Stimulated activated CD8-positive, alpha-beta memory T cell treated with anti-CD3 and anti-CD28 coated beads, Interleukin-7, amount 100 ng/mL, for 24 hours (primary cell): ENCODE results near the gene MAST3.
A peak's percentile ranks its signal among the peaks of the same experiment; 100 is the strongest.
"Not testable (repeated sequence)": the region's sequence is repeated elsewhere in the genome, so short reads cannot be mapped to it uniquely, and the experiment has no call there.

Experiments
- DNase-seq: peaks from one replicate; pipeline ENCODE4 v3.0.0-alpha.2; 2020; ENCODE audit warnings: low read depth

MAST3 gene

DNA sequence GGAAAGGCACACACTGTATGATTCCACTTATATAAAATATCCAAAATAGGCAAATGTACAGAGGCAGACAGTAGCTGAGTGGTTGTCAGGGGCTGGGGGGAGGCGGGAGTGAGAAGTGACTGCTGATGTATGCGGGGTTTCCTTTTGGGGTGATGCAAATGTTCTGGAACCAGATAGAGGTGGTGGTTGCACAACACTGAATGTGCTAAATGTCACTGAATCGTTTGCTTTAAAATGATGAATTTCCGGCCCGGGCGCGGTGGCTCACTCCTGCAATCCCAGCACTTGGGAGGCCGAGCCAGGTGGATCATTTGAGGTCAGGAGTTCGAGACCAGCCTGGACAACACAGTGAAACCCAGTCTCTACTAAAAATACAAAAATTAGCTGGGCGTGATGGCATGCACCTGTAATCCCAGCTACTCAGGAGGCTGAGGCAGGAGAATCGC is 8.5 kb upstream of the MAST3 start:
- peak; percentile 37 for DNase-seq

DNA sequence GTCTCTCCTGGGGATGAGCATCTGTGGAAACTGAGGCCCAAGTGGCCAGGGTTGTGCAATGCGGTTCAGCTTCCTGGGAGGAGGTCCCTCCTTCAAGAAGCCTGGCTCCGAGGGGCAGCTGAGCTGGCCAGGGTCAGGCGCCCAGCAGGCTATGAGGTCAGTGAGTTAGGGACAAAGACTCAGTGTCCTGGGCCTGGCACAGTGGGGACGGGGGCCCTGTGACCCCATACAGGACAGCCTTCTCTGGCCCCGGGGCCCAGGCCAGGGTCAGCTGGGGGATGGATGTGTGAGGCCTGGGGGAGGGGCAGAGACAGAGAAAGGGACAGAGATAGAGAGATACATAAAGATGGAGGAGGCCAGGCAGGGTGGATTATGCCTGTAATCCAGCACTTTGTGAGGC is 7.9 kb upstream of the MAST3 start:
- no peak for DNase-seq

DNA sequence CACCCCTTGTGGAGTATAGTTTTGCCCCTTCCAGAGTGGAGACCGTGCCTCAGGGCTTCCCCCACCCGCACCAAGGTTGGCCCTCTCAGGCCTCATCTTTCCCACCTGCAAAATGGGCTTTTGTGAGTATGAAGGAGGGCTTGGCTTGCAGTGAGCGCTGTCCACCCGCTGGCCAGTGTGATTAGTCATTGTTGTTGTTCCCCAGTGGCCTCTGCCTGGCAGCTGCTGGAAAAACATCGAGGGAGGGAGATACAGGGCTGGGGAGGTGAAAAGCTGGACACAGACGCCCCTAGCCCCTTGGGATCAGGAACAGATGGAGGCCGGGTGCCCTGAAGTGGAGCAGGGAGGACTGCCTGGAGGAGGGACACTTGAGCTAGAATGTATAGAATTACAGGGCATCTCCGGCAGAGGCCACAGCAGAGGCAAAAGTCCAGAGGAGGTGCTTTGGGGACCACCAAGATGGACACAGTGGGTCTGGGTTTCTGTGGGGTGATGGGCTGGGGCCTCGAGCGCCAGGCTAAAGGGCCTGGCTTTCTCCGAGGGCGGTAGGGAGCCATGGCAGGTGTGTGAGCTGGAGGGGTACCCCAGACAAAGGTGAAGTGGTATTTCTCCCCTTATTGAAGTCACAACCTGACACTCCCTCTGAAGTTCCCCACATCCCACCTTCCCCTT is 6.9 kb upstream of the MAST3 start:
- DNase-seq: no peak

DNA sequence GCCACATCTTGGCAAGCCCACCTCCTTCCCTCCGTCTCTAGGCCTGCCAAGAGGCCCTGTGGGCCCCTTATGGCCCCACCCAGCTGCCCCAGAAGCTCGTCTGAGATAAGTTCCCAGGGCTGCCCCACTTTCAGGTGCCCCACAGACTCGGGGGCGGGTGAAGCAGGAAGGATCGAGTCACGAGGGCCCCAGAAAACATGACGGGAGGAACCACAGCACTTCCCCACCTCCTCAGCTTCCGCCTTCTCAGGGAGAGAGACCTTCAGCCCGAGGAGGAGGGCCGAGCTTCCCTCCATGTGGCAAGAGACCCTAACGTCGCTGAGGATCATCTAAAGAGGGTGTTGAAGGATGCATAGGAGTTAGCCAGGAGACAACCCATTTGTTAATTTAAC is 6.4 kb upstream of the MAST3 start:
- DNase-seq: peak; percentile 64

DNA sequence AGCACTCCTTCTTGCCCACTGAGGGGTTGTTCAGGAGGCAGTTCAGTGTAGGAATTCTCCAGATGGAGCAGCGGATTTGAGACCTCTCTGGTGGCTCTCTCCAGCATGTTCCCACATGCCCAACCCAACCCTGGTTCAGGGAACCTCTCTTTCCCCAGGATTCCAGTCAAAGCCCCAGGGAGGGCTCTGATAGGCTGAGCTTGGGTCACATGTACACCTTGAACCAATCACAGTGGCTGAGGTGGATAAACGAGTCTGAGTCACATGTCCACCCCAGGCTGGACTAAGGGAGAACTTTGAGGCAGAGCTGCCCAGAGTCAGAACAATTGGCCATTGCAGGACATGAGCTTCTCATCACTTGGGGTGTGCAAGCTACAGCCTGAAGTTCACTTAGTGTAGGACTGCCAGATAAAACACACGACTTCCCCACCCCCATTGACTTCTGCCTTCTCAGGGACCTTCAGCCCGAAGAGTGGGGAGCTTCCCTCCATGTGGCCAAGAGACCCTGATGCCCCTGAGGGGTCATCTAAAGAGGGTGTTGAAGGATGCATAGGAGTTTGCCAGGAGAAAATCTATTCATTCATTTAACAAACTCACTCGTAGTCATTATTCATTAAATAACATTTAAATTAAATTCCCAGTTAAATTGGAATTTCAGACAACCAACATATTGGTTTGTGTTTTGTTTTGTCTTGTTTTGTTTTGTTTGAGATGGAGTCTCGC is 4.0 kb upstream of the MAST3 start:
- DNase-seq: no peak

DNA sequence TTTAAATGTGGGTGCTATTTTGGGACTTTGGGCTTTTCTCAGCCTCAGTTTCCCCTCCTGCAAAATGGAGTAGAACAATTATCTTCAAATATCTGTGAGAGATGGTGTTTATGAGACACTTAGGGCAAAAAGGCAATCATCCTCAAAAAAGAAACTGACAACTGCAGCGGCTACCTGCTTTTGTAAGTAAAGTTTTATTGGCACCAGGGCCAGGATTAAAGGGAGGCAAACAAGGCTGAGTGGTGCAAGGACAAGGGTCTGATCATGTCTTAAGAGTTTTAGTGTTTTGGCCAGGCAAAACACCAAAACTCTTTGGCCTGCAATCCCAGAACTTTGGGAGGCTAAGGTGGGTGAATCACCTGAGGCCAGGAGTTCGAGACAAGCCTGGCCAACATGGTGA is 1.3 kb upstream of the MAST3 start:
- no peak for DNase-seq

DNA sequence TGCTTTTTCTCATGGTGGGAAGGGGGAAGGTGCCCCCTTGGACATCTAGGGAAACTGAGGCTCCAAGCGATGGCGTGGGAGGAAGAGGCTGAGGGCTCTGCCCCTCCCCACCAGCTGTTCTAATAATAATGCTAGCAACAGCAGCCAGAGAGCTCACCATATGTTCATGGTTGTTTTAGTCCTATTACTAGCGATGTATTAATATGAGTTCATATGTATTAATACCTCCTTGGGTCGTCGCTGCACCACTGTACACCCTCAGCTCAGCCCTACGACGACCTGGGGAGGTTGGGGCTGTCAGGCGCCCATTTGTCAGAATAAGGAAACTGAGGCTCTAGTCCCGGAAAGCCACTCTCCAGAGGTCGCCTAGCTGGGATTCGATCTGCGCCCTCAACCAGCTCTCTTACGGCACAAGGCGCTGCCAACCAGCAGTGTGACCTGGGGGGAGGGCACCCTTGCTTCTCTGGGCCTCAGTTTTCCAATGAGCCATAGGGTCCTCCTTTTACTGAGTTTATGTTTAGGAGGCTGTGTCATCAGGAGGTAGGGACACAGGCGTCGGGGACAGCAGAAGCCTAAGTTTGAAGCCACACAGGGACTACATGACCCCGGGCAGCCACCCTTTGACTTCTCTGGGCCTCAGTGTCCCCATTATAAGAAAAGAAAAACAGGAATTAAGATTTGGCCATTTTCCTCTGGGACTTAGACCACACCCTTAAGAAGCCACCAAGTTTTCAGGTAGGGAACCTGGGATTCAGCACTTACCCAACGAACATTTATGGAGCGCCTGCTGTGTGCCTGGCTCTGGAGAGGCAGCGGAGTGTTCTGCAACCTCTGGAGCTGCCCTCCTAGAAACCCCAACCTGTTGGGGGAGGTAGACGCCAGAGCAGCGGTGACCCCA is 664 bp downstream of the MAST3 start:
- no peak for DNase-seq

DNA sequence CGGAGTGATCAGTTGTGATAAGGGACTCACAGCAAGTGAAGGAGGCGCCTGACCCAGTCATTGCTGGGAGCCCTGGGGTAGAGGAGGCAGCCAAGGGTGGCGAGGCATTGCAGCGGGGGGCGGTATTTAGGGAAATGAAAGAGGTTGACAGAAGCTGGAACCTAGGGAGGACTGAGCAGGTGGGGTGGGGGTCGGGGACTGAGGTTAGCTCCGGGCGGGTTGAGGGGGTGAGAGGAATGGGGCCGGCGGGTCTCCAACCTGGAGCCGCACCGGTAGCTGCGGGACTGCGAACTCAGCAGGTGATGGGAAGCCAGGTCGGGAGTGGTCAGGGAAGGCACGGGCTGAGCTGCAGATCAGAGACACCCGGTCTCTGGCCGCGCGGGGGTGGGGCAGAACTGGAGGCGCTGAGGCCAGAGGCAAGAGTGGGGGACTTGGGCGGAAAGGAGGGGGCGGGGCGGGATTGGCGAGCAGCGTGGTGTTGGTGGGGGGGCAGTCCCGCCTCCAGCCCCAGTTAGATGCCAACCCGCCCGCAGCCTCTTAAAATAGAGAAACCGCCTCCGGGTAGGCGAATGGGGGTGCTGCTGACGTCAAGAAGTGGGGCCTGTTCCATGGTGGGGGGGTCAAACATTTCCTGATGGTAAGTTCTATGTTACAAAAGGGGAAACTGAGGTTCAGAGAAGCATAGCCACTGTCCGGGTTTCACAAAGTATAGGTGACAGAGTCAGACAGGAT is 1.5 kb downstream of the MAST3 start:
- no peak for DNase-seq

DNA sequence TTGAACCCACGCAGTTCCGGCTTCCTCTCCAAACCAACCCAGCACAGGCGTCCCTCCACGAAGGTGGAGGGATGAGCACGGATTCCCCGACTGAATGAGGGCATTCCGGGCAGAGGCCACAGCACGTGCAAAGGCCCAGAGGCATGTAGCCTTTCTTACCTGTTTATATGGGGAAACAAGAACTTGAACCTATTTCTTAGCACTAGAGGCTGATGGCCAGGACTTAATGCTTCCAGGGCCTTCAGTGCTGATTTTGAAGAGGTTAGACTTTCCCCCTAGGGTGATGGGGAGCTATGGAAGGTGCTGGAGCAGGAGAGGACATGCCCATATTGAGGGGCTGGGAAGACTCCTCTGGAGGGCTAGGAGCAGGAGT is 2.0 kb downstream of the MAST3 start:
- DNase-seq: no peak

DNA sequence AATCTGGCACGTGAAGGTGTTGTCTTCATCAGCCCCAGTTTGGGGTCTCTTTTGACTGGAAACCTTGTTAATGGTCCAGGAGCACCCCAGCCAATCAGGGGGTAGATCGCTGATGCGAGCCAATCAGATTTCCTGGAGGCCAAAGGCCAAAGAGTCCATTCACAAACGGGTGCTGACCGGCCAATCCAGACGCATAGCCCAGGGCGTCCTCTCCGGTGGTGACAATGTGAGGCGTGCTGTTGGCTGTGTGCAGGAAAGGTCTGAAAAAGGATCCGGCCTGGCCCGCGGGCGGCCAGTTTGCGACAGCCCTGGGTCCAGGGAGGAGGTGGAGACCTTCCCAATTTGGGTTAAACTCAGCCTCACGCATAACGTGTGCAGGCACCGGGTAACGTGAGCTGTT is 3.1 kb downstream of the MAST3 start:
- DNase-seq: no peak

DNA sequence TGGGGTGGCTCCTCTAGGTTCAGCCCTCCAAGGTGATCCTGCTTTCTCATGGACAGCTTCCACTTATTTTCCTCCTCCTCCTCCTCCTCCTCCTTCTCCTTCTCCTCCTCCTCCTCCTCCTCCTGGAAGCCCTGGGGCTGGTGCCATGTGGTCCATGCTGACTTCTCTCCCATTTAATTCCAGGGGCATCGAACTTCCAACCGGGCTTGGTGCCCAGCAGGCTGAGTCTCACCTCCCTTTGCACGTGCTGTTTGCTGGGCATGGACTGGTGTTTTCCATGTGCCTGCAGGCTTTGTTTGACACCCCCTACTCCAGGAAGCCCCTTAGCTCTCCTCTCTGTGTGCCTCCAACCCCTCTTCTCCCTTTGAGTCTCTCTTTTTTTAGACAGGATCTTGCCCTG is 3.7 kb downstream of the MAST3 start:
- no peak for DNase-seq

DNA sequence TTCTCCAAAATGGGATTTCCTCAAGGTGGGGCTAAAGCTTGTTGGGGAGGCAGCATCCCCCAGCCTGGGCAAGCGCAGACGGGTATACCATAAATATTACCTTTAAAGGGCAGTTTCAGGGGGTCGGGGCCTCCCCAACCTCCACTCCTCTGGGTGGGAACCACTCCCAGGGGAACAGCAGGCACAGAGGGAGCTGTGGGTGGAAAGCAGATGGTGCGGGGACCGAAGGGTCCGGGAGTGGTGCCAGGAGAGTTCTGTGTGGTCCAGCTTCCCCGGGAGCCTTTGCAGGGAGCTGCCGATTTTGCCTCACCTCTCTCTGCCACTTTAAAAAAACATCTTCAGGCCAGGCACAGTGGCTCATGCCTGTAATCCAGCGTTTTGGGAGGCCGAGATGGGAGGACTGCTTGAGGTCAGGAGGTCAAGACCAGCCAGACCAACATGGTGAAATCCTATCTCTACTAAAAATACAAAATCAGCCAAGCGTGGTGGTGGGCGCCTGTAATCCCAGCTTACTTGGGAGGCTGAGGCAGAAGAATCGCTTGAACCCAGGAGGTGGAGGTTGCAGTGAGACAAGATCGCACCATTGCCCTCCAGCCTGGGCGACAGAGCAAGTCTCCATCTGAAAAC is 5.5 kb downstream of the MAST3 start:
- DNase-seq: no peak

DNA sequence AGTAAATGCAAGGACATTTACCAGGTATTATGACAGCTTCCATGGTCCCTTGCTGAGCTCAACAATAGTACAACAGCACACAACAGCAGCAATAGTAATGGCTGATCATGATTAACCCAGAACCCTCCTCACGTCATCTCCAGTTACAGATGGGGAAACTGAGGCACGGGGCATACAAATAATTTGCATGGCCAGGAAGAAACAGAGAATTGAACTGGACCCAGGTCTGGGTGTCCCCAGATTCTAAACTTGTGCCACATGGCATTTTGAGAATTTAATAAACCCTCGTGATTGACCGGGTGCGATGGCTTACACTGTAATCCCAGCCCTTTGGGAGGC is 7.2 kb downstream of the MAST3 start:
- no peak for DNase-seq

DNA sequence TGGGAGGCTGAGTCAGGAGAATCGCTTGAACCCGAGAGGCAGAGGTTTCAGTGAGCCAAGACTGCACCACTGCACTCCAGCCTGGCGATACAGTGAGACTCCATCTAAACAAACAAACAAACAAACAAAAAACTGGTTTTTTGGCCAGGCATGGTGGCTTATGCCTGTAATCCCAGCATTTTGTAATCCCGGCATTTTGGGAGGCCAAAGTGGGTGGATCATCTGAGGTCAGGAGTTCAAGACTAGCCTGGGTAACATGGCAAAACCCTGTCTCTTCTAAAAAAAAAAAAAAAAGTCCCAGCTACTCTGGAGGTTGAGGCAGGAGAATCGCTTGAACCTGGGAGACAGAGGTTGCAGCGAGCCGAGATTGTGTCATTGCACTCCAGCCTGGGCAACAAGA is 7.7 kb downstream of the MAST3 start:
- DNase-seq: not testable (repeated sequence)

DNA sequence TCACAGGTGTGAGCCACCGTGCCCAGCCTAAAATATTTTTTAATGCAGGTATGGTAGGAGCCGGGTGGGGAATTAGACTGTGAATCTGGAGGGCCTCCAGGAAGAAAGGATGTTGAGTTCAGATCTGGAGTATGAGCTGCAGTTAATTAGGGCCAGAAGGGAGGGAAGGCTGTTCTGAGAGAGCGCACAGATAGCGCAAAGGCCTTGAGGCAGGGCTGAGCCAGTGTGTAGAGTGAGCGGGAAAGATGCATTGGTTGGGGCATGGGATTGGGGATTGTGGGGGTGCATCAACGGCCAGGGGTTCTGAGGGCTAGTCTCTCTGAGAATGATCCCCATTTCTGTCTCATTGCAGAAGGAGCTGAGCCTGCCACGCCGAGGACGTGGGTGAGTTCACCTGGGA is 9.7 kb downstream of the MAST3 start:
- no peak for DNase-seq

DNA sequence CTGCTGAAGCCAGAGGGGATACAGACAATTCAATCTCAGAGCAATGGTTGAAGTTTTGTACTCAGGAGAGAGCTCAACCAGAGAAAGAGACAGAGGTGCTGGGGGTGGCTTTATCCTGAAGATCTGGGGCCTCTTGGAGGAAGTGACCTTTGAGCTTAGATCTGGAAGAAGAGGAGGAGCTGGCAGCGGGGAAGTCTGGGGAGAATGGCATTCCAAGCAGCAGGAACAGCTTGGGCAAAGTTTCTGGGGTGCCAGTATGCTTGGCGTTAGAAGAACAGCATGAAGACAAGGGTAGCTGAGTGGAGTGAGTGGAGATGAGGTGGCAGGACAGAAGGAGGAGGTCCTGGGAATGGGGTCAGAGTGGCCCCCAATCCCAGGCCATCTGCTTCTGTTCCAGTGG is 11.3 kb downstream of the MAST3 start:
- DNase-seq: no peak

DNA sequence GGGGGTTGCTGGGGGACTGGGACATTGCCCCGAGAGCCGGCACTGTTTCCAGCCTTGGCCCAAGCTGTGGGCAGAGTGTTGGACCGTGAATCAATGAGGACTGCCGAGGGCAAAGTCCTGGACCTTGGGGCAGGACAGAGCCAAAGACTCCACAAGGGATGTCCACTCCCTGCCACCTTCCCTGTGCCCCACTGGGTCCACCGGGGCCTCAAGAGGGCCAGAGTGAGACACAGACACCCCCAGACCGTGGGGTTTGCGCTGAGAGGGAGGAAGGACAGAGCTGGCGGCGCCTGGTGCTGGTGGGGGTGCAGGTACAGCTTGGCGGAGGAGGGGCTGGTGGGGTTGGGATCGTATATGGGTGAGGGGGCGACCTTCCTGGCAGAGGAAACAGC is 11.8 kb downstream of the MAST3 start:
- DNase-seq: no peak

DNA sequence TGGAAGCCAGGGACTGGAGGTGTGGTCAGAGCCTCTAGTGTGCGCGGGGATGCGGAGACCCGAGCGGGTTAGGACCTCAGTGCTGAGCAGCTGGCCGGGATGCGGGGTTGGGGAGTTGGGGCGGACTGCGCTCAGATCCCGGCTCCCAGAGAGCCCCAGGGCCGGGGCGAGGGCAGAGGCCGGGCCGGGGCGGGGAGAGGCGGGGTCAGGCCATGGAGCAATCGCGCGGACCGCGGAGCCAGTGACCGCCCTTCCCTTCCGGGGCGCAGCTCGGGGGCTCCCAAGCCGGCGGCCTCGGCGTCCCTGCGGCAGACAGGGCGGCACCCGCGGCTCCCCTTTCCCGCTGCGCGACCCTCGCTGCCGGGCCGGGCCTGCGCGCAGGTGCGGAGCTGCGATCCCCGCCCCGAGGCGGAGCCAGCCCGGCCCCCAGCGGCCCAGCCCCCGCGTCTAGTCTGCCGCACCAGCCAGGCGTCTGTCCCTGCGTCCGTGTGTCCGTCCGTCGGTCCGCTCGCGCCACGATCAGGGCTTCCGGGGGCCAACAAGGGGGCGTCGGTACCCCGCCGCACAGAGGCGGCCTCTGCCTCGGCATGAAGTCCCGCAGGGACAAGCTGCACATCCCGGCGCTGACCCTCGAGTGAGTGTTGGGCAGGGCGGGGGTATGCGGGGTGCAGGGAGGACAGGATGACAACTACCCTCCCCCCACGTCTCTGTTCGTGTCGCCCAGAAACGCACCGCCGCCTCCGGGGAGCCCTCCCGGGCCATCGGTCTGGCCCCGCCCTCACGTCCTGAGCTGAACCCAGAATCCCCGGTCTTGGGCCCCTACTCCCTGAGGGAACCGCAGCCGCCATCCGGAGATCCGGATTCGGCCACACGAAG is 12.4 kb downstream of the MAST3 start:
- no peak for DNase-seq

DNA sequence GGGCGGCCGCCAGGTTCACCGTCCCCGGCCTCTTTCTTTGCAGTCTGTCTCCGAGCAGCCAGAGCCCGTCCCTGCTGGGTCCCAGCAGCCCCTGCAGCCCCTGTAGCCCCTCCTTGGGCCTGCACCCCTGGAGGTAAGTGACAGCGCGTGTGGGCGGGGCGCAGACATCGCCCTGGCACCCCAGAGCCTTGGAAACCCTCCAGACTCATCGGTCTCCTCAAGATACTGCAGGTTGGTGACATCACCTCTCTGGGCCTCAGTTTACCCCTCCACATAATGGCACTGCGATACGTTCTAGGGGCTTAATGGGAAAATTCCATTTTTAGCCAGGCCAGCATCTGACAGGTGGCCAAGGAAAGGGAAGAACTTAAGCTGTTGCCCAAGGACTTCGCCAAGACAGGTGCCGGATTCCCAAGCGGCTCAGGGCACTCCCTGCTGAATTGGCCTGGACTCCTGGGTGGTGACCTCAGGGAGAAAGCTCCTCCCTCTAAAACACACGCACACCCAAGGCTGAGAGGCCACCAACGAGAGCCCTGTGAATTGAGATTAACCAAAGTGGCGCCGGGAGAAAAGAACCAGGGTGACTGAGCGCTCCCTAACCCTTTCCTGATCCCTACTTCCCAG is 13.1 kb downstream of the MAST3 start:
- no peak for DNase-seq

DNA sequence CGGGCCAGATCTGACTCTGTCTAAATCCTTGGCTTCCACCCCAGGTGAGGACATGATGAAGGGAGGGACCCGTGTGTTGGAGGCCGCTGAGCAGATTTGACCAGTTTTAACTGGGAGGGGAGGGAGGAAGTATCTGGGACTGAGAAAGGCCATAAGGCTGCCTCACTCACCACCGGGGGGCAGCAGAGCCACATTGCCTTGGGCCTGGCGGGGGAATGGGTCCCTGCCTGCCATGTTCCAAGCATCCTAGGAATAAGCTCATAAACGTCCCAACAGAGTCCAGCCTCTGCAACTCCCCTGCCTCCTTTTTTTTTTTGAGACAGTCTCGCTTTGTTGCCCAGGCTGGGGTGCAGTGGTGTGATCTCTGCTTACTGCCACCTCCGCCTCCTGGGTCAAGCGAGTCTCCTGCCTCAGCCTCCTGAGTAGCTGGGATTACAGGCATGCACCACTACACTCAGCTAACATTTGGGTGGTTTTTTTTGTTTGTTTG is 15.5 kb downstream of the MAST3 start:
- DNase-seq: peak; percentile 68
